HG02623 (cell line): ENCODE data around the gene FLAD1.

Source experiments
- ATAC-seq: cut with Tn5 transposase; IDR thresholded peaks from one replicate; pipeline ENCODE4 v1.9.1; 2021; ENCODE audit warnings: moderate library complexity; ENCODE audit not compliant: unreplicated experiment

Gene FLAD1

DNA sequence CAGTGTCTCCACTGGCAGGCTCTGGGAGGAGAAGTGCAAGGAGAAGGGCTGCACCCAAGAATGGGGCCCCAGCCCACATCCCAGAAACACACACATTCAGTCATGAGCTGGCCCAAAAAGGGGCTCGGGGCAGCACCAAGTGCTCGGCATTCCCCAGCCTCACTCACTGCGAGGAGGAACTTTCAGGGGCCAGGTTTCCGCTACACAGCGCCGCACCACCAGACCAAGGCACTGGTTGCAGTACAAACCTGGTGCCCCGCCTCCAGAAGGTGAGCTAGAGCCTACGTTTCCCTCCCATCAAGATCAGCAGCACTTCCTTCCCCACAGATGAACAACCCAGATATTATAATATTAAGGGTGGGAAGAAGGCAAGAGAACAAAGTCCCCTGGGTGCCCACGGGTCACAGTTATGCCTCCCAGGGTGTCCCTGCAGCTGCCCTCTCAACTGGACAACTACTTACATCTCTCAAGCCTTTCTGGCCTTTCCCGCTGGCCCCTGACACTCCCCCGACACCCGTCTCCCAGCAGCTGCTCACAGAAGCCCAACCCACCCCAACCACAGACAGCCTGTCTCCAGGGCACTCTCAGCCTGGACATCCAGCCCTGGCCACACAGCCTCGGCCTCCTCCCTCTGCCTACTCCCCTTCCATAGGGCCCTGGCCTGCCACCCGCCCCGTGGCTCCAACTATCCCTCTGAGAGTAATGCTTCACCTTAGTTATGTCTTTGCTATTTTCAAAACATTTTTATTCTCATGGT, 31.1 kb upstream of the FLAD1 start:
- ATAC-seq, result no peak

DNA sequence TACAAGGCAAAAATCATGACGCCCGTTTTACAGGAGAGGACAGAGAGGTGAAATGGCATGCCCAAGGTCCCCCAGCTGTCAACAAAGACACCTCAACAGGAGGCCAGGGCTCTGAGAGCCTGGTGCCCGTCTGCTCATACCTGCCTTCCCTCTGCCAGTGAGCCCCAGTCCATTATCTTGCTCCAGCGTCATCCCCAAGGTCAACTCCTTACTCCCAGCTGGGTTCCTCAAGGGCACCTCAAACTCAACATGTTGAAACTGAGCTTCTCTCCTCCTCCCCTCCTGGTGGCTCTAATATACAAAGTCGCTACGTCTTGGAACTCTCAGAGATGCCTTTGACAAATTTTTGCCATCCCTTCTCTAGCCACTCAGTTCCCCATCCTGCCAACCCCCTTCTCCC, 30.5 kb upstream of the FLAD1 start:
- ATAC-seq, result no peak

DNA sequence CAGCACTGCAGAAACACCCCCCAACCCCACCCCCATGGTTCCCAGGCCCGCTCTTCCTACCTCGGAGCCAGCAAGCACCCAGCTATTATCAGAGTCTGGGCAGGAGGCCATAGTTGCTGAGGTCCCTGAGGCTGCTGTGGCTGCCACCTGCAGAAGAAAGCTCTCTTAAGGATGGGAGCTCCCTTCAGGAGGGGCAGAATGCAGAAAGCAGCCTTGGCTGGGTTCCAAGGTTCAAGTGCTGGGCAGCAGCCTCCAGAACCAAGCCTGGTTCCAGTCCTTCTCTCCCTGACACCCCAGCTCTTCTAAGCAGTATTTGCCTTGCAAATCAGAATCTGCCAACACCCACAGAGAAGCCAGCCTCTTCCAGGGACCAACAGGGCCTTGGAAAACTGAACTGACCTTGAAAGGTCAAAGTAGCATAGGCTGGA, 29.5 kb upstream of the FLAD1 start:
- no peak for ATAC-seq

DNA sequence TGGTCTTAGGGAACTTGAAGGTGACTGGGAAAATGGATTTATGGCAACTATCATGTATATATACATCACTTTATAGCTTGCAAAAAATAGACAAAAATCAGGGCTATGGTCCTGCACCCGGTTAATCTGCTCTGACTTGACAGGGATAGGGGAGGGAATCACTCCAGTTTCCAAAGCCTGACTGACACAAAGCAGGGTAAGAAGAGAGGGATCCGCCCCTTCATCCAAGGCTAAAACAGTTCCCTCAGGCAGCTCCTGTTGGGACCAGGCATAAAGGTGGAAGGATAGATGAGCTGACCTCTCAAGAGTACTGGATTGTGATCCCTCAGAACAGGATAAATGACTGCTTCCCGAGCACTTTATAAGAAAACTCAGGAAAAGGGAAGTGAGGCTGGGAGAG, 28.6 kb upstream of the FLAD1 start:
- no peak for ATAC-seq

DNA sequence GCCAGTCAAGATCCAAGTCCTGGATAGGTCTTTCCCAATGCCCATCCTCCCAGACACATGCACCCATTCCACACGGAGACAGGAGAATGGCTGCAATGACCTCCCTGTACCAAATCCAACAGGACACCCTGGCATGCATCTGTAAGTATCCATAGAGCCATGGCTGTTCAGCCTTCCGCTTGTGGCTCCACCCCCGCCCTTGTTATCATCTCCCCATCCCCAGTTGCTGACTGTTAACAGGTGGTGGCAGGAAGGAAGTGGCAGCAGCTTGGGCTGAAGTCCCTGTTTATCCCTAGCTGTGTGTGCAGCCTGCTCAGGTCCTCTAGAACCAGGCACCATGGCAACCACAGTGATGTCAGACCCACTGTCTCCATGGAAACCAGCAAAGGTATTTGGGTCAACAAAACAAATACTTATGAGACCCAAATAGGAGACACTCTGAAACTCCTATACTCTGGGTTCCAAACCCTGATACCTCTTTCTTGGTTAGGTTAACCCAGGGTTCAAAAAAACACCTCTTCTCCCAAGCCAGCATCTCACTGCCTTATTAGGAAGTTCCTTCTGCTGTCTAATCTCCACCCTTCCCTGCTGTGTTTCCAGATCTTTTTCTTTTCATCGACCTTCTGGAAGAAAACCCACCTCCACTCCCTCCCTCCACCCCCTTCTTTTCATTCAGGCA, 28.0 kb upstream of the FLAD1 start:
- ATAC-seq, result peak; percentile 42

DNA sequence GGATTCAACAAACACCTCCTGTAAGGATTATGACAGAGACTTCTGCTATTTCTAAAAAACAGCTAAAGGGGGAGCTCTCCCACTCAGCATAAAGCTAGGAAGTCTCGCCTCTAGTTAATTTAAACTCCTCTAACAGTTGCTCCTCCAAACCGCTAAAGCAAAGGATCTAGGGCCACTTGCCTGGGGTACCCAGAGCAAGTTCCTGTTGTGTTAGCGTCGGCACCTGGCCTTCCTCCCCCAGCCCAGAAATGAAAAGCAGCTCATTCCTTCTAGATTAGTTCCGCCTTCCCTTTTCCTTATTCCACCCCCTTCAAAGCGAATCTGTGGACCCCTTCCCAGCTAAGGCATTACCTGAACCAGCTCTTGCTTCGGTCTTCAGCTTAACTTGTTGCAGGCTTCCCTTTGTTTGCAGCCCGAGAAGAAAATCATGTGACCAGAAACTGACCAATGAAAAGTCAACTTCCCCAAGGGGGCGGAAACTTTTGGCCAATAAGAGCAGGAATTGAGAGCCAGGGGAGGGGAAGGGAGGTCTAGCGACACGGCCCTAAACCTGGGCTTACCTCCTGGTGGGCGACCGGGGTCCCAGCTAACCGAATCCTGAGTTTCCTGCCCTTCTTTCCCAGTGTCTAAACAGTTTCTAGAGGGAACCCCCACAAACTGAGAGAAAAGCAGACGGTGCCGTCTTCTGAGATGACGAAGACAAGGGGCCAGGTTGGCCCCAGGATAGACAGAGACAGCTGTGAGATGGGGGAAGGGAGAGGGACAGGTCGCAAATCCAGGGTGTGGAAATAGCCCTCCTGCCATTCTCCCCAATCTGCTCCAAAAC, 27.2 kb upstream of the FLAD1 start, which contains the start of gene PBXIP1:
TSS of gene PBXIP1 (minus strand) at position 382 of the 826 bp plus-strand sequence. CDS start 2,378 bp downstream, outside the sequence.
- peak; percentile 71 for ATAC-seq

DNA sequence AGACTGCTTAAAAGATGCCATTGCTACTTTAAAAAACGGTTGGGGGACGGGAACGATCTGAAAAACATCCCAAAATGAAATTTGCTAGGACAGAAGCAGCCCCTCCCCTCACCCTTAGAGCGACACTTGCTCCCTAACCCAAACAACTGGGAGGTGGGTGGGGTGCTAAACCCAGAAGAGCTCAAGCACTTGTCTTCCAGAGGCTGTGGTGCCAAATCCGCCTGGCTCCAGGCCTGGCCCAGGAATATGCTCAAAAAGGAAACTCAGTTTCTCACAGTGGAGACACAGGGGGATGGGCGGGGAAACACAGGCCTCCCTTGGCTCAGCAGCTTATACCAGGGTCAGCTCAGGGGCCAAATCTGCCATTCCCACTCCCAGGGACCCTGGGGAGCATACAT, 26.6 kb upstream of the FLAD1 start:
- ATAC-seq, result no peak

DNA sequence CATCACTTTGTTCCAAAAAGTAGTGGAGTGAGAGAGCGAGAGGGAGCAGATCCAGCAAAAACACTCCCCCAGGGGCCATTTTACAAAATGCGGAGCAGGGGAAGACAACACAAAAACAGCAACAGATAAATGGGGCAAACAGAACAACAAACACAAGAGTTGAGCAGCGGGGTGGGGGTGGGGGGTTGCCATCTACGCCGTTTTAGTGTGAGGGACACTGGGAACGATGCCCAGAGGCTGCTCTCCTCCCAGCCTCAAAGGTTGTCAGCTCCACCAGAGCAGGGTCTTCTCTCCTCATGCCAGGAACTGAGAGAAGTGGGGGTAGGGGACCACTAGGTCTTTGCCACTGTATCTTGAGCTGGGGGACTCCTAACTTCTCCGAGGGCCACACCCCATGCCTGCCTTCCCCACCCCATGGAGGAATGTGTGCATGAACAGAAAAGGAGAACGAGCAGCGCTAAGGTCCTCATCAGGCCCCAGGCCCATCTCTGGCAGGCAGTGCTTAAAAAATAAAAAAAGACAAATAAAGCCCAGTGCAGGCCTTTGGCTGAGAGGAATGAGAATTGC, 26.0 kb upstream of the FLAD1 start:
- no peak for ATAC-seq

DNA sequence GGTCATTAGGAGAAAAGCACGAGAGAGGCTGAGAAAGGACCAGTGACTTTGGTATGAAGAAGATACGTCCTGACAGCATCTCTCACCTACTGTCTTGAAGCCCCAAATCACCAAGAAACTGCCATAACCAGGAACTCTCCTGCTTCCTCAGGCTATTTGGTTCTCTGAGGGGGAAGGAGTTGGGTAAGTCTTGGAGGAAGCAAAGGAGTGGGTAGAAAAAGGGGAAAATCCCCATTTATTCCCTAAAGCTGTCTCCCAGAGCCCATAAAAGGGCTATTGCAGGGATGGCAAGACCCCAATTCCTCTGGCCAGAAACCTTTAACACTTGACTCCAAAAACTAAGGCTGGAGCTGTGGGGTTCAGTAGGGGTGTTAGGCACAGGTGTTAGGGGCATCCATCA, 25.1 kb upstream of the FLAD1 start:
- no peak for ATAC-seq

DNA sequence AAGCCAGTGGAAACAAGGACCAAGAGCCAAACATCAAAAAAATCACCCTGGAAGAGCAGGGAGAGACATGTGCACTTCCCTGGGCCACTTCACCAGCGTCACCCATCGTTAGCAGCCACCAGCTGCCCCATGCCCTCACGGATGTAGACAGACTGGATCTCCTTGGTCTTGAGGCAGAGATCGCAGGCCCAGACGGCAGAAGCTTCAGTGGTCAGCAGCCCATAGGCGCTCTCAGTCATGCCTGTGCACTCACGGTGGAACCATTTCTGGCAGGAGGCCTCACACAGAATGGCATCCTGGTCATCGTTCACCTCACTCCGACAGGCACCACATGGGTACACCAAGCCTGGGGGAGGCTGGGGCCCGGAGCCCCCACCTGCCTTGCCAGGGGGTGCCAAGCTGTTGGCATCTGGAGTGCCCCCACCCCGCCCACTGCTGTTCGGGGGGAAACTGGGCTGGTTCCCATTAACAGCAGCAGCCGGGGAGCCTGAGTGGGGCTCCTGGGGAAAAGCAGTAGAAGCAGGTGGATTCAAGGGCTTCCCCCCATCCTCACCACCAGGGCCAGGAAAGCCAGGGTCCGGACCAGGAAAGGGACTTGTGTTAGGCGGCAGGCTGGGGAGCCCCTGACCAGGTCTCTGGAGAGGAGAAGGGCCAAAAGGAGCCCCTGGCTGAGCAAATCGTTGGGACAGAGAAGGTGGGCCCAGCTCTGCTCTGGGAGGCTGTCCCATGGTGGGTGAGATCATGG, 24.3 kb upstream of the FLAD1 start:
- ATAC-seq, result no peak

DNA sequence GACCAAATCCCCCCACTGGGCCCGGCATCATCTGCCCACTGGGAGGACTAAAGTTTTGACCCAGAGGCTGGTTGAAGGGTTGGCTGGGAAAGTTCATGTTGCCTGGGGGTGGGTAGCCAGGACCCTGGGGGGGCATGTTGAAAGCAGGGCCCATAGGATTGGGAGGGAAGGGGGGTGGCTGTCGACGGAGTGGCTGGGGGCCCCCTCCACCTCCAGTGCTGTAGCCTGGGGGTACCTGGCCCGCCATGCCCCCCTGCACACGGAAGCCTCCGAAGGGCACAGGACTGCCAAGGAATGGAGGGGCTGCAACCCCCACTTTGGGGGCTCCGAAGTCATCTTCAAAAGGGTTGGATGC, 23.7 kb upstream of the FLAD1 start:
- no peak for ATAC-seq

DNA sequence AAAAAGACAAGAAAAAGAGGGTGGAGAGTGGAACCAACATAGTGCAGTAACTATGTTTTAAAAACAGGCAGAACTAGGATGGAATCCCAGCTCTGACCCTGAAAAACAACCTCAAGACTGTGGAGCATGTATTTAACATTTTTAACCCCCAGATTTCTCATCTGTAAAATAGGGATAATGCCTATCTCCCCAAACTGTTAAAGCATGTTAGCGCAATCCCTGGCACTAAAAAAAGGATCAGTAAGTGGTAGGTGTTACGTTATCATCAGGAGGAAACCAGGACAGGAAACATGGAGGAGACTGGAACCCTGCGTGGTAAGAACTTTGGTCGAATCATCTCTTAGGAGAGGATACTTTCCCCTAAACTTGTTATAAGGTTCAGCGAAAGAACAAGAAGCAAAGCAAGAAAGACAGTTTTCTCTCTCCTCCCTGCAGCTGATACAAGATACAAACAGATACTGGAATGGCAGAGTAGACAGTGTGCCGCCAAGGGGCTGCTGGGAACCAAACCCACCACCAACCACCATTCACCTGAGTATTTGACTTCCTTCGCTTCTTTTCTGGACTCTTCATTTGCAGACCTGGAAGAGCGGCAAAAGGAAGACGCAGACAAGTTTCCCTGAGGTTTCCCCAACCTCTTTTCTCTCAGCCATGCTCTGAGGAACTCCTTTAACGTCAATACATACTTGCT, 22.6 kb upstream of the FLAD1 start:
- ATAC-seq, result no peak

DNA sequence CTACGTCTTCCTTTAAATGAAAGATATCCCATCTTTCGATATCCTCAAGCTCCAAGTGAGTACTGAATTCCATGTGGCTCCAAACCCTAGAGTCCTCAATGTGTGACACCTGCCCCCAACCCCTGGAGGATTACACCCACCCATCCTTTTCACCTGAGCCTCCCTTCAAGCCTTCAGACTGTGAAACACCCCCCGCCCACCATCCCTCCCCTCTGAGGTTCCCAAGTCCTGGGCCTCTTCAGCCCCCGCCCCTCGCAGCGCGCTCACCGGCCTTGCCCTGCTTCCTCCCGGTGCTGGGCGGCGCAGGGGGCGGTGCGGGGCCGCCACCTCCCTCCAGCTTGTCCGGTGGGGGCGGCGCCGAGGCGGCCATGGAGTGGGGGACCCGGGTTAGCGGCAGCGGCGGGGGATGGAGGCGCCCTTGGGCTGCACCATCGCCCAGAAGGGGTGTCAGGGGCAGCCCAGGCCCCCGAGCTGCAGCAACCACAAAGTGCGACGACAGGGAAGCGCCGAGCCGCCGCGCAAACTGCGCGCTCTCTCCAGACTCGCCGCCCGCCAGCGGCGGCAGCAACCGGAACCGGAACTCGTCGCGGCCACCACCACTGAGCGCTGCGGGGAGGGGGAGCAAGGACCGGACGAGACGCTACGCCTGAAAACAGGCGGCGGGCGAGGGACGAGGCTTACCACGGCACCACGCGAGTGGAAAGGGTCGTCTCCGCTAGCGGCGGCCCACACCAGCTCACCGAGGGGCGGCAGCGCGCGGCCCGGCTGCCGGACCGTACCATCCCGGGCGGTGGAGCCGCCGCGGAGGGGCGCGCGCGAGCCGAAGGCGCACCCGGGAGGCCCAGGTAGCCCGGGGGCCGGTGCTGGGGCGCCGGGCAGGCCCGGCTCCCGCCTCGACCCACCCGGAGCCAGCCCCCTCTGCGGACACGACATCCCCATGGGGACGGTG, 21.7 kb upstream of the FLAD1 start, which contains the start of gene PYGO2:
TSS of gene PYGO2 (minus strand) at position 576 of the 949 bp plus-strand sequence. CDS start at position 370, 206 bp downstream.
- ATAC-seq, result peak; percentile 71

DNA sequence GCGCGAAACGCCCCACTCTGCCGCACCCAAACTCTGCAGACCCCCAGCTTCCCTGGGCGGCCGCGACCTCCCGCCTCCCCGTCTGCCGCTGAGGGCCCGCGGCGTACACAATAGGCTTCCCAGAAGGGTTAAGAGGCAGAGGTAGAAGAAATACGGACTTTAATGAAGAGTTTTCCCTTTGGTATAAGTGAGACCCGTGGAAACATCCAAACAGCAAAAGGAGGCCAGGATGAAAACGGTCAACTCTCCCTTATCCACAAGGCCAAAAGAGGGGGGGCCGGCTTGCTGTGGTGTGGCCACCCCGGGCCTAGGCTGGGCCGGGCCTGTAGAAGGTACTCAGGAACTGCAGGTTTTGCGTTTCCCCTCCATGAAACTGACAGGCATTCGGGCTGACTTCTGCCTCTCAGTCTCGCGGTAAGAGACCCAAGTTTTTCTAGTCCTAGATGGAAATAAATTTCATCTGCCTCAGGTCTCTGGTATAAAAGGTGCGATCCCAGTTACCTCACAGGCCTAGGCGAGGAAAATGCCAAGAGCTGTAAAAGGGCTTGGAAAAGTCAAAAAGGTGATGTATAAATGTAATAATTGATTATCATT, 20.9 kb upstream of the FLAD1 start:
- ATAC-seq, result peak; percentile 6

DNA sequence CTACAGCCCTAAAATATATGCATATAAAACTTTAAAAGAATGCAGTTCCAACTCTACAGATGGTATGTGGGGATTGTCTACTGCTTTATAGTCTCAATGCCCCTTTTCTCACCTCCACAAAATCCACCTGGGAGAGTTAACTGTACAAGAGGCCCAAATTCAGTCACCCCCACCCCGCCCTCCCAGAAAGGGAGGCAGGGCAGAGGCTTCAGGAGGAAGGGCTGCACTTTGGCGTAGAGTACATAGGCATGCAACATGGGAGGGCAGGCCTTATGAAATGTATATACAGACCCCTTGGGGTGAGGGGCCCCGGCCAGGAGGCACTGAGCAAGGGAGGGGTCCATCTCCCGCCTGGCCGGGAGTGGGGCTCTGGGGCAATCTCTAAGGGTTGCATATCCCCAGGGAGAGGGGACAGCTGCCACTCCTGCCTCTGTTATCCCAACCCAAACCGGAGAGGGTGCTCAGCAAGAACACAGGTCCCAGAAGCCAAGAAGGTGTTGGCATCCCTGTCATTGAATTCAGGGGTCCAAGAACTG, 20.3 kb upstream of the FLAD1 start:
- no peak for ATAC-seq

DNA sequence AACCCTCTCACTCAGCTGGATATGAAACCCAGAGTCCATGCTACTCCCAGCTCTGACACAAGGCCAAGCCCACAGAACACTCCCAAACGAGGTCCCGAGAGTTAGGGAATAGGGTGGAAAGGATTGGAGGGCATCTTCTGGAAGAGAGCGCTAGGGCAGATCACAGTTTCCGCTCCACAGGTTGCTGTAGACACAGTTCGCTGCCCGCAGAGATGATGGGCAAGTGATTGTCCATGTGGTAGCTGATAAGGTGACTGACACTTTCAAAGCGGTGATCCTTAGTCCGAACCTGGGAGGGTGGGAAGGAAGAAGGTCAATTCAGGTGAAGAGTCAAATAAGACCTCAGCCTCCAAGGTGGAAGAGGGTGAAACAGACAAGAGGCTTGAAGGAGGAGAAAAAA, 19.5 kb upstream of the FLAD1 start:
- no peak for ATAC-seq

DNA sequence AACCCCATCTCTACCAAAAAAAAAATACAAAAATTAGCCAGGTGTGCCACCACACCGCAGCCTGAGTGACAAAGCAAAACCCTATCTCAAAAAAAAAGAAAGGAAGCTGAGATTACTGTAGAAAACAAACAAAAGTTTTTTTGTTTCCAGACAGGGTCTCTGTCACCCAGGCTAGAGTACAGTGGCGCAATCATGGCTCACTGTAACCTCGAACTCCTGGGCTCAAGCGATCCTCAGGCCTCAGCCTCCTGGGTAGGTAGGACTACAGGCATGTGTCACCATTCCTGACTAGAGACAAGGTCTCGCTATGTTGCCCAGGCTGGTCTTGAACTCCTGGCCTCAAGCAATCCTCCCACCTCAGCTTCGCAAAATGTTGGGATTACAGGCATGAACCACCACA, 18.8 kb upstream of the FLAD1 start:
- no peak for ATAC-seq

DNA sequence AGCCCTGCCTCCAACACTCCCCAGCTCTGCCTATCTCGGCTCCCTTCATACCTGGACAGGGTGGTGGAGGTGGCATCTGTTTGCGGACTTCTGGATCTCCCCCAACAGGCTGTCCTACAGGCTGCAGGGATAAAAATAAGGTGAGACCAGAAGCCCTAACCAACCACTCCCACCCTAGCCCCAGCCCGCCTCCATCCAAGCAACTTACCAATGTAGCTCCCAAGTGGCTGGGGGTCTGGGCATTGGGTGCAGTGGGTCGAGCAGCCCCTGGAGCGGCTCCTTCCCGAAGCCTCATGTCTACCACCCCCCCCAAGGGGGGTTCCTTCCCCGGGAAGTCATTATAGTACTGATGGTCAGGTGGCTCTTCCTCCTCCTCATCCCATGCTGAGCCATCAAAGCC, 17.0 kb upstream of the FLAD1 start:
- ATAC-seq, result no peak
